ENCODE results near the gene LAMA3.
A peak's percentile ranks its signal among the peaks of the same experiment; 100 is the strongest.

The LAMA3 gene

GRCh38 chr18:23943903-23944624 lies 254.8 kb downstream of the LAMA3 start:
- no peak for DNase-seq

GRCh38 chr18:23945416-23946079 lies 256.3 kb downstream of the LAMA3 start:
- DNase-seq, result no peak

GRCh38 chr18:23949863-23950262 lies 260.6 kb downstream of the LAMA3 start:
- DNase-seq, result no peak

- no peak for DNase-seq
These were observed 261.4 kb downstream of the LAMA3 start for GRCh38 chr18:23950644-23951043.

- no peak for DNase-seq
These were observed 262.0 kb downstream of the LAMA3 start for GRCh38 chr18:23951206-23951605.

- no peak for DNase-seq
These were observed 264.7 kb downstream of the LAMA3 start for GRCh38 chr18:23953984-23954383.

GRCh38 chr18:23956483-23956882 lies 267.2 kb downstream of the LAMA3 start:
- DNase-seq, result no peak

GRCh38 chr18:23958036-23958435 lies 268.8 kb downstream of the LAMA3 start:
- DNase-seq, result no peak

GRCh38 chr18:23963443-23964165 lies 274.4 kb downstream of the LAMA3 start:
- peak; percentile 17 to 74 (median 56) for DNase-seq

GRCh38 chr18:23964282-23965238 lies 275.3 kb downstream of the LAMA3 start:
- peak in 2 of 3 experiments; percentile 14 to 49 for DNase-seq

- DNase-seq, result peak; percentile 18 to 60 (median 47)
These were observed 277.7 kb downstream of the LAMA3 start for GRCh38 chr18:23966909-23967308.

GRCh38 chr18:23967321-23968089 lies 278.3 kb downstream of the LAMA3 start:
- DNase-seq, result peak in 2 of 3 experiments; percentile 28 to 60

GRCh38 chr18:23968638-23969604 lies 279.7 kb downstream of the LAMA3 start:
- peak in 2 of 3 experiments; percentile 41 to 78 for DNase-seq

GRCh38 chr18:23969664-23970063 lies 280.4 kb downstream of the LAMA3 start:
- DNase-seq, result no peak

GRCh38 chr18:23970161-23971096 lies 281.2 kb downstream of the LAMA3 start:
- no peak for DNase-seq

GRCh38 chr18:23971097-23971440 lies 281.8 kb downstream of the LAMA3 start:
- DNase-seq, result no peak

GRCh38 chr18:23971666-23972230 lies 282.5 kb downstream of the LAMA3 start:
- DNase-seq, result no peak

GRCh38 chr18:23972453-23972852 lies 283.2 kb downstream of the LAMA3 start:
- no peak for DNase-seq

GRCh38 chr18:23977103-23977502 lies 287.9 kb downstream of the LAMA3 start:
- DNase-seq, result no peak
